GM19238 (cell line): Measurements from ENCODE around the gene MYCBP.
"Not testable (repeated sequence)": the region's sequence is repeated elsewhere in the genome, so short reads cannot be mapped to it uniquely, and the experiment has no call there.

Experiments used
- DNase-seq: peaks from one replicate; pipeline ENCODE4 v3.0.0; 2011; ENCODE audit warnings: low spot score; ENCODE audit not compliant: insufficient read length

Gene MYCBP

DNA sequence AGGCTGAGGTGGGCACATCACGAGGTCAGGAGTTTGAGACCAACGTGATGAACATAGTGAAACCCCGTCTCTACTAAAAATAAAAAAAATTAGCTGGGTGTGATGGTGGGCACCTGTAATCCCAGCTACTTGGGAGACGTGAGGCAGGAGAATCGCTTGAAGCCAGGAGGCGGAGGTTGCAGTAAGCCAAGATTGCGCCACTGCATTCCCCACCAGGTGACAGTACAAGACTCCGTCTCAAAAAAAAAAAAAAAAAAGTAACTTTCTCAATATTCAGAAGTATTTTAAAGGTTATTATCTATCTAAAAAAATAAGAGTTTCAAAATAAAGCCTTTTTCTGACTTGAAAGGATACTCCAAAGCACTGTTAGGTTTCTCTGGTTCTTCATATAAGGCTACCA is 5.9 kb downstream of the MYCBP start:
- DNase-seq = no peak

DNA sequence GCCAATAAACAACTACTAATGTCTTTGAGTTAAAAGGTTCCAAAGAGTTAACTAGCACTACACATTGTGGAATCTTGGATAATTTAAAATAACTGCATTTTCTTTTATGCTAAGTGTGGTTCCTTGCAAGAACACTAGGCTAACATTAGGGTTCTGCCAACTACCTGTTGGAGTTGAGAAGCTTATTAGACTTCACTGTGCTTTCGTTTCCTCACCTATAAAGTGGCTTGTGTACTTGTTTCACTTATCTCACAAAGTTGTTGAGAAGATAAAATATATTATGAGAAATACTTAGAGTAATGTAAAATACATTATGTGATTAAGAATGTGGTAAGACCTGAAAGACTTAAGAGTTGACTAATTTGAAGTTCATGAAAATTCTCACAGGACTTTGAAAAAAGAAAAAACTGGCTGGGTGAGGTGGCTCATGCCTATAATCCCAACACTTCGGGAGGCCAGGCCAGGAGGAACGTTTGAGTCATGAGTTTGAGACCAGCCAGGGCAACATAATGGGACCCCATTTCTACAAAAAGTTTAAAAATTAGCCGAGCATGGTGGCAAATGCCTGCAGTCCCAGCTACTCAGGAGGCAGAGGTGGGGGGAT is 7.9 kb downstream of the MYCBP start:
- DNase-seq = no peak

DNA sequence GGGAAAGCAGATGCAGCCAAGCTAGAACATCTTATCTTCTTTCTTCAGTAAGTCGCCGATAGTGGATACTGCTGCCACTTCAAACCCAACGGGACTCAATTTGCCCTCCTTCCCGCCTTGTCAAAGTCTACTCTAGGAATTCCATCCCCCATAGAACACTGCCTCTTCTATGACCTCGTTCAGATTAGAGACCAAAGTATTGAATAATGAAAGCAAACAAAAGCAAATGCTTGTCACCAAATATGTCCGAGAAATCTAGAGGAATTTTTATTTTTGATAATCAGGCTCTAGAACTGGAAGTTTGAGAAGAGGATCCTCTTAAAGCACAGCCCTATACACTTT is 12.7 kb downstream of the MYCBP start:
- DNase-seq = no peak

DNA sequence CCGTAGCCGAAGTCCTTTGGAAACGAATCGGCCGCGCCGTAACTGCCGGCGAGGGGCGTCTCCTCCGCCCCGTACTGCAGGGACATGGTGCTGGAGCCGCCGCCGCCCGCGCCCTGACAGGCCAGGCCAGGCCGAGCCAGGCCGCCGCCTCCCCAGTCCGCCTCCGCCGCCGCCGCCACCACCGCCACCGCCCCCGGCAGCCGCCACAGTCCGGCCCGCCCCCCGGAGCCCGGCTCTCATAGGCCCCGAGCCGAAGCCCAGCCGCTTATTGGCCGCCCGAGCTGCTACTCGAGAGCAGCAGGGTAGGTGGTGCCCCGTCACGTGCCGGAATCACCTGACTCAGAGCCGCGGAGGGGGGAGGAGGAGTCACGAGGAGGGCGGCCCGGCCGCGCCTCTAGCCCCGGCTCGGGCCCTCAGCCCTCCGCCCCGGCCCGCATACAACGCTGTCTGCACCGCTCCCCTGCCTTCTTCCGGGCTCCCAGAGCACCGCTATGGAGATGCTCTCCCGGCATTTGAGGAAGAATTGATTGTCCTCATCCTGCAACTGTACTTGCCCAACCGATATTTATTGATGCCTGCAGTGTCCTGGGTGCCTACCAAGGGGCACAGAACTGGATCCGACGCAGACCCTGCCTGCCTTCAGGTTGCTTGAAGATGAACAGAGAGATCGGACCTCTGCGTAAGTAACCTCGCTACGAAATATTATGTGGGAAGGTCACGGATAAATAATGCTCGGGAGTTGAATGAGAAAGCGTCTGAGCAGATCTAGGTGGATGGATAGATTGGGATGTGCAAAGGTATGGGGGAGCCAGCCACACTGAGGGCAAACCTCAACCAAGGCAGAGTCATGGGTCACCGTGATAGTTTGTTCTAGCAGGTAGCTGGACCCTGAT is 13.3 kb downstream of the MYCBP start, which contains the start of gene RRAGC:
RRAGC (minus strand) TSS at position 212 of the 893 bp plus-strand sequence; CDS start at position 86, 126 bp downstream.
- peak; percentile 99 for DNase-seq

DNA sequence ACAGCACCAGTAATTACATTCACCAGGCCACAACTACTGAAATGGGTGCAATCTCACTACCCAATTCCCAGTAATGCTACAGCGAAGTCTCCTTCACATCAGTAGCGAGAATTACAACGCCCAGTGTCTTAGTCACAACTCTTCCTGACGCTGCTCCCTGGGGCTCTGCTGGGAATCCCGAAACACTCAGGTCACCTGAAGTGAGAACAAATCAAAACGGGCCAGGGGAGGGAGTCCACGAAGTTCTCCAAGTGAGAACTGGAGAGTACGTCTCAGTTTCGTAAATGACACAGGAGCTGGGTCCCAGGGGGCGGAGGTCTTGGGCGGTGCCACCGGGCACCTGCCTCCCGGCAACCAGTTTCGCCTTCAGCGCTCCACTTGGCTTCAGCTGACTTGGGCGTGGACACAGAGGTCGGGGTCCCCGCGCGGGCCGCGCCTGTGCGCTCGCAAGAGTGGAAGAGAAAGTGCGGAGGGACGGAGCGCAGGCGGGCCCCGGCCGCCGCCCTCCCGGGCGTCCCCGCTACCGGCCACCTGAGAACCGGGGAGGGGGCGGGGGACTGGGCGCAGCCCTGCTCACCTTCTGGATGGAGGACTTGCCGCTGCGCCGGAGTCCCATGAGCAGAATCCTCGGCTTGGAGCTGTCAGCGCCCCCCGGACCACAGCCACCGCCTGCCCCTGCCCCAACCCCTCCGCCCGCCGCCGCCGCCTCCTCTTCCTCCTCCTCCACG is 14.2 kb downstream of the MYCBP start:
- DNase-seq = no peak

DNA sequence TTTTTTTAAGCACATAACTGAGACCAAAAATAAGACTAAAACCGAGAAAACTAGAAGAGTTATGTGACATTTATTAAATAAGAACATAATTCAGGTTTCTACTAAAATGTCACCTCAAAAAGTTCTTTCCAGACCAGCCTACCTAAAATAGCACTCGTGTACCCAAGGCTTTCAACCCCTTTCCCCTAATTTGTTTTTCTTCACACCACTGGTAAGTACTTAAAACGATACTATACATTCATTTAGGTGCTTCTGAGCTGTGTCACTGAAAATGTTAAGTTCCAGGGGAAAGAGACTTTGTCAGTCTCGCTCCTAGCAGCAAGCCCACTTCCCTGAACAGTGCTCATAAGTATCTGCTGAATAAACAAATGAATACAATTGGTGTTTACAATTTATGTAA is 20.4 kb downstream of the MYCBP start:
- DNase-seq = no peak

DNA sequence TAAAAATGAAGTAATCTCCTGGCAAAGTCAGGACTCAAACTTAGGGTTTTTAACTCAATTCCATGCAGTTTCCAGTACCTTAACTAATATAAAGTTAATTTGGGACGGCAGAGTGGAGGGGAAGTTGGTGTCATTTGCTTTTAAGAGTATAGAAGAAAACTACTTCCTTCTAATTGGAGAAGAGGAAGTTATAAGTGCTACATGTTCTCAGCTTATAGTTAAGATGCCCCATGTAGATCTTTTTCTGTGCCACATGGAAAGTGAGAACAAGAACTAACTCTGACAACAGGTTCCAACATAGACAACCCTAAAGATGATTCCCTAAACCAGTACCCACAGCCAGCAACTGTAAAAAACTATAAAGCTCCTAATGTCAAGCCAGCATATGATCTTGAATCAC is 25.1 kb downstream of the MYCBP start:
- no peak for DNase-seq

DNA sequence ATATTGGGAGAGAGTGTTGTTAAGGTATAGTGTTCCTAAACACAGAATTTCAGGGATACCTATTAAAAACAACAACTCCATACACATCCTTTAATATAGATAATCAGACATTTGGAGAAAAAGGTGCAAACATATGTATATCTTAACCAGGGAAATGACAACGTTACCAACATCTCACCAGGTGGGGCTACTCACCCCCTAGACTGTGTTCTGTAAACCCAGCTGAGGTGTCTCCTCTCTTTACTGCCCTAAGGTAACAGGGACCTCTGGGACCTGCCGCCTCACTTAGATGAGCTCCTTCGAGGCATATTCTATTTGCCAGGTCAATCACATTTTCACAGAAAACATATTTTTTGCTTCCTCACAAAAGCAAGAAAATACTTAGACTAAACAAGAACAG is 26.9 kb downstream of the MYCBP start:
- DNase-seq = no peak

DNA sequence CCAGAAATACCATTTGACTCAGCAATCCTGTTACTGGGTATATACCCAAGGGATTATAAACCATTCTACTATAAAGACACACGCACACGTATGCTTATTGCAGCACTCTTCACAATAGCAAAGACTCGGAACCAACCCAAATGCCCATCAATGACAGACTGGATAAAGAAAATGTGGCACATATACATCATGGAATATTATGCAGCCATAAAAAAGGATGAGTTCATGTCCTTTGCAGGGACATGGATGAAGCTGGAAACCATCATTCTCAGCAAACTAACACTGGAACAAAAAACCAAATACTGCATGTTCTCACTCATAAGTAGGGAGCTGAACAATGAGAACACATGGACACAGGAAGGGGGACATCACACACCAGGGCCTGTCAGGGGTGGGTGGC is 28.1 kb downstream of the MYCBP start:
- DNase-seq = not testable (repeated sequence)

DNA sequence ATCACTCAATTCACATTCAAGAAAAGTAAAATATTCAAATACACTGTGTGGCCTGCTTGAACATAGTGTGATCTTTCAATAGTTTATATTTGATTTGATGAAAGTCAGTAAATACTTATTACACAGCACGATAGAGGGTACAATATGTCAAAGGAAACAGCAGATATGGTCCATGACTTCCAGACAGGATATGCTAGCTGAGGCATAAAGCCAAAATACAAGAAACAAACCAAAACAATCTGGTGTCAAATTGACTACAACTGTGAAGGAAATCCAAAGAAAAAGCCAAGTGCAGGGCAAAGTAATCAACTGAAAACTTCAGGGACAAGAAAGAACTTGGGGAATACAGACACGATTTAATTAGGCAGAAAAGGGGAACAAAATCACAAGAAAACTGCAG is 32.9 kb downstream of the MYCBP start:
- DNase-seq = no peak

DNA sequence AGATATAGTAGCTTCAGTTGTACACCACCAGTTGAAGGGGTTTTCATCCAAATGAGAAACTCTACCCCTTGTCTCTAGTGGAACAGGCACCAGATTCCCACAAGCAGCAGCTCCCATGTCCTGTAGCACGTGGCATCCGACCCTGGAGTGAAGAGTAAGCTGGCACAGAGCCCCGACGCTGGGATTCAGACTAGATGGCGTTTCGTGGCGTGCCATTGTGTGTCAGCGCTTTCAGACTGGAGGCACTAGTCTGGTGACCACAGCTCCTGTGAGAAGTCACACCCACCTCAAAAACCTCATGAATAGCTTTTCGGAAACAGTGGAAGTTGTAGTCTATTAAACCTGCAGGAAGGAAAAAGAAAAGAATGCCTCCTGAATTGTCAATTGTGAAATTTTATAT is 33.8 kb downstream of the MYCBP start:
- no peak for DNase-seq

DNA sequence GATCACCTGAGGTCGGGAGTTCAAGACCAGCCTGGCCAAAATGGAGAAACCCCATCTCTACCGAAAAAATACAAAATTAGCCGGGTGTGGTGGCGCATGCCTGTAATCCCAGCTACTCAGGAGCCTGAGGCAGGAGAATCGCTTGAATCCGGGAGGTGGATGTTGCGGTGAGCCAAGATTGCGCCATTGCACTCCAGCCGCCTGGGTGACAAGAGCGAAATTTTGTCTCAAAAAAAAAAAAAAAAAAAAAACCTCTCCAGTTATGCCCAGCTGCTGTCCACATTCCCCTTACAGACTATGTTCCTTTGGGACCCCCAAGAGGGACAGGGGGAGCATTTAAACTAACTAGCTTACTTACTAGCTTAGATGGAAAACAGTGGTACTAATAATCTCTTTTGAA is 36.8 kb downstream of the MYCBP start:
- not testable (repeated sequence) for DNase-seq

DNA sequence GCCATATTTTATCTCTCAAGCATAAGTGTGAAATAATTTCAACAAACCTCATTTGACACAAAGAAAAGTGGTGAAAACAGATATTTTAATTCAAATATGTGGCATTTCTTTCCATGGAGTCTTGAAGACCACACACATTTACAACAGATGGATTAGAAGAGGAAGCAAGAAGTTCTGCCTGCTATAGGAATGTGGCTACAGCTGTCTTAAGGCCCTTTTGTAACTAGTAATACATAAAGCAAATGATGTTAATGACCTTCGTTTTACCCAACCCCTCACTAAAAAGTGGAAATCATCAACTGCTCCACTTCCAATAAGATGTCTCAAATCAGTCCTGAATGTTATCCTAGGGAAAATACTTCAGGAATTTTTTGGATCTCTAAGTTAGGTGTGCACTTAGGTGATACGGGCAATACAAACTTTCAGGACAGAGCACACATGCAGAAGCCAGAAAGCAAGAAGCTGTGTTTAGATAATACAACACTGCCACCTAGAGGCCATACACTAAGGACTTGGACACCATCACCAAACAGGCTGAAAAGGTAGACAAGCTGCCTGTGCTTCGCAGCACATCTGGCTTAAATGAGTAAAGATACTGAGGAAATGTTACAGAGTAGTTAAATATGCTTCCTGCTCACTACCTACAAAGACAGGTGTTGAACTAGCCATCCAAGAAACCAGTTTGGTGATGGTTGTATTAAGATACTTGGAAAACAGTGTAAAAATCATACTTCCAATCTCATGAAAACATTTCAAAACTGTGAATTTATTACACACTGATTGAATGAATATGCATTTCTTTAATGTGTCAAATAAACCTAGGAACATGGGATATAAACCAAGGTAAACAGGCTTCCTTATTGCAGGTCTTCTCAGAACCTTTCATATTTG is 38.0 kb downstream of the MYCBP start:
- peak; percentile 61 for DNase-seq

DNA sequence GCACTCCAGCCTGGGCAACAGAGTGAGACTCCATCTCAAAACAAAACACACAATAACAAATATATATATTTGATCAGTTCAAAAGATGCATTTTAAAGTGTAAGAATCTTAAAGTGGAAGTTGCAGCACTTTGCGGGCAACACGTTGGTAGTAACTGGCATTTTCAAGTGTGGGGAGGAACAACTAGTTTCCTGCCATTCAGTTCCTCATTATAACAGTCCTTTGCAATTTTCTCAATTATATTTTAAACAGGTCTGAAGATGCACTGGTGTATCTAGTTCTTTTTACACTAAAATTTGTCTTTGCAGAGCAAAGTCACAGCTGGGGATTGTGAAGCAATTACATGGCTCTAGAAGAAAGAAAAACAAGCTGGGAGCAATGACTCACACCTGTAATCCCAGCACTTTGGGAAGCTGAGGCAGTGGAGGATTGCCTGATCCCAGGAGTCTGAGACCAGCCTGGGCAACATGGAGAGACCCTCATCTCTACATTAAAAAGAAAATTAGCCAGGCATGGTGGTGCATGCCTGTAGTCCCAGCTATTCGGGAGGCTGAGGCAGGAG is 38.8 kb downstream of the MYCBP start:
- no peak for DNase-seq

DNA sequence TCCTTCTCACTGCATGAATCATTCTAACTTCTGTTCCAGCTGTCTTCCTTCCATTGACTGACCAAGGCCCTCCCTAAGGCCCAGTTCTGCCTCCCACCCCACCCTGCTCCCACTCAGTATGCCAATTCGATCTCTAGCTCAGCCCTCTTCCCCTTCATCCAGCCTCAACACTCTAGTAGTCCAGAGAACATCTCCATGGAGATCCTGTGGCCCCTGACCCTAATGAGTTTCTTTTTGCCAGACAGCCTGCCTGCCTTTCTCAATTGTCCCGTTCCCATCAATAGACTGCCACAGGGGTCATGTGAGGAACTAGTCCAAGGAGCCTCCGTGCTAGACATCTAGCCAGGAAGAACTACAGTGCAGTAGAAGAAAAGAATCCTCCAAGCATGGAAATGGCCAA is 40.0 kb downstream of the MYCBP start:
- DNase-seq = no peak

DNA sequence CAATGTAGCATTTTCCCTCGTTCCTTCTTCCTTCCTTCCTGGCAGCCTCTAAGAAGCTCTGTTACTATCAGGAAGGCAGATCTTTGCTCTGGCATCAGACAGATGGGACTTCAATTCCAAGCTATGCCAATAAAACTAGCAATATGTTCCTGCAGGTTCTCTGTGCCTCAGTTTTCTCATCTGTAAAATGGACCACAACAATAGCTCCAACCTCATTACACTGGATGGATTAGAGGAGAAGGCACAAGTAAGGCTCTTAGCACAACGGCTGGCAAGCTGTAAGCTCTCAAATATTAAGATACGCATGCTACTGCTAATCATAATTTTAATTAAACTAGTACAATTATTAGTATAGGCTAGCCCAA is 40.8 kb downstream of the MYCBP start:
- no peak for DNase-seq

DNA sequence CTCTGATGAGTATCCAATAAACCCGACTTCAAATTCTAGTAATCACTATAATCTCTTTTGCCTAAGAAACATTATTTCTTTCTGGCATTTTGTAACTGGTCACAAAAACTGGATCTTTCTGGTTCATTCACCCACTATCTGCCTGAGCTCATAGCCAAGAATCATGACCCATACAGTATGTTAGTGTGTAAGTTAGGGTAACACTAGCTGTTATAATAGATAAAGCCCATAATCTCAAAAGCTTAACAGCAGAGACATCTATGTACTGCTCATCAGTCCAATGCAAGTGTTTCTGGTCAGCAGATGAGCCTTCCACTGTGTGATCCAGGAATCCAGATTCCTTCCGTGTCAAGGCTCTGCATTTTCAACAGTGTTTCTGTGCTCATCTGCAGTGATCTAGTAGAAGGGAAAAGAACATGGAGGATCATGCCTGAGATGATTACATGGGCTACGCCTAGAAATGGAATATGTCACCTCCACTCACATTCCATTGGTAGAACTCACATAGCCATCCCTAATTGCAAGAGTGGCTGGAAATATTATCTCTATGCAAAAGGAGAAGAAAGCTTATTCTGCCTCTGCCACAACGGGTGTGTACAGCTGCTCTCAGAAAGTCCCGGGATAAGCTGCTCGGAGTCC is 41.3 kb downstream of the MYCBP start:
- DNase-seq = no peak

DNA sequence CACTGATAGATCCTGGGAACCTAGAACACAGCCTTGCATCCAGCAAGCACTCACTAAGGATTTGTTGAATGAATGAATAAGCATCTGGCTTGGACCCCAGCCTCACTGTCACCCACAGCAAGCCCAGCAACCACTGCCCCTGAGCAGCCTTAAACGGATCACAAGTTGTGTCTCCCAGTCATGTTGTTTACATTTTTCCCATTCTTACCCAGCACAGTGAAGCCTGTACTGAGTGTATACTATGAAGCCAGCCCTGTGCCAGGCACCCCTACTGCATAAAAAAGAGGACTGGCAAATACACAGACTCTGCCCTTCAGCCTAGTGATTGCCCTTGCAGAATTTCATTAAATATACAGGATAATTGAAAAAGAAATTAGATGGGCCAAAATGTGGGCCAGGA is 43.8 kb downstream of the MYCBP start:
- DNase-seq = no peak

DNA sequence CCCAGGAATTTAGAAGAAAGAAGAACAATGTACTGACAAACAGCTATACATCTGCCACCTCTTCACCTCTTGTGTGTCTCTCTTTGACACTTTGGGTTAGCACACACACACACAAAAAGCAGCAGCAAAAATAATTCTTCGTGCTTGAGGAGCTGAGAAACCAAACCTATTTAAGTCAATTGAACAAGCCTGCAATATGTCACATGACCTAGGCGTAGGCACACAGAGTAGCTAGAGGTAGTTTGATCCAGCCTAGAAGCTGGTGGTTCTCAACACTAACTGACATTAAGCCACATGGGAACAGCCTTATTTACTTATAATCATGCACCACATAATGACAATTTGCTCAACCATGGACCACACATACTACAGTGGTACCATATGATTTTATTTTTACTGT is 45.8 kb downstream of the MYCBP start:
- no peak for DNase-seq

DNA sequence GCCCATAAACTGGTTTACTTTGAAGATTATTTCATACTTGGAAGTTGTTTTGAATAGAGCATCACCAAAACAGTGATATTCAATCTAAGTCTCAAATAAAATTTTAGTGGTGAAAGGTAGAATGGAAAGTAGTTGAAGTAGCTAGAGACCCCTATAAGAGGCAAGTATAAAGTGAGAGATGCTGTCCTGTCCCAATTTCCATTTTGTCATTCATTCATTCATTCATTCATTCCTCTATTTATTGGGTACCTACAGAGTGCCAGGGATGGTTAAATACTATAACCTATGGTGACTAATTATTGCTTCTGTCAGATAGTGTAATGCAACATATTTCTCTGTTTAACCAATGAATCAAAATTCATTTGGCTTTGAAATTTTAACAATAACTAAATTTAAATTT is 46.3 kb downstream of the MYCBP start:
- no peak for DNase-seq

DNA sequence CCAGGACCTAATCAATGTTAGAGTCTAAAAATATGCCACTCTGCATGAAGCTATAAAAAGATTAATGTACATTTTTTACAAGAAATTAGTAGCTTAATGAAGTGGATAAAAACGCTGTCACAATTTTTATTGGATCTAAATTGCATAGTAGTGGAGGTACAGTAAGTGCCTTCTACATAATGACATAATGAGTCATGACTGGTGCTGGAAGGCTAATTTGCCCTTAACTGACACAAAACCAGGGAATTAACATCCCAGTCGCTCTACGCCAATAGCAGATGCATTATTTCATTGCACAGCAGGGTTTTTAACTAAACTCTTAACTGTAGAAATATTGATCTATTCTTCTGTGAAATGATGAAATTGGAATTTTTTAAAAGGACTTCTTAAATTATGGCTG is 46.9 kb downstream of the MYCBP start:
- DNase-seq = no peak
